IMR-90 (cell line): ENCODE data around the gene BRAF.

Source experiments
- BHLHE40 ChIP-seq: fragments of 150-350 bp; IDR thresholded peaks from 2 replicates; pipeline ENCODE4 v1.6.1; 2016; ENCODE audit warnings: mild to moderate bottlenecking, low read depth, low read length
- CHD1 ChIP-seq: IDR thresholded peaks from 2 replicates; pipeline ENCODE4 v1.6.1; 2012; ENCODE audit warnings: low read depth, low read length, improper control_type of control experiment
- ELK1 ChIP-seq: fragments of 150-350 bp; IDR thresholded peaks from 2 replicates; pipeline ENCODE4 v1.6.1; 2016; ENCODE audit warnings: low read depth, mild to moderate bottlenecking, low read length, moderate library complexity, borderline replicate concordance
- MAFK ChIP-seq: IDR thresholded peaks from 2 replicates; pipeline ENCODE4 v1.6.1; 2012; ENCODE audit warnings: low read depth, low read length, improper control_type of control experiment
- MAZ ChIP-seq: IDR thresholded peaks from 2 replicates; pipeline ENCODE4 v1.6.1; 2012; ENCODE audit warnings: low read depth, mild to moderate bottlenecking, low read length, improper control_type of control experiment, moderate library complexity, borderline replicate concordance
- MXI1 ChIP-seq: IDR thresholded peaks from 2 replicates; pipeline ENCODE4 v1.6.1; 2012; ENCODE audit warnings: low read depth, mild to moderate bottlenecking, low read length, moderate library complexity, borderline replicate concordance
- NFE2L2 ChIP-seq: fragments of 150-350 bp; IDR thresholded peaks from 2 replicates; pipeline ENCODE4 v1.6.1; 2016; ENCODE audit warnings: low read depth, mild to moderate bottlenecking, low read length
- POLR2A ChIP-seq: IDR thresholded peaks from 2 replicates; pipeline ENCODE4 v1.6.1; 2012; ENCODE audit warnings: mild to moderate bottlenecking, low read depth, low read length
- RAD21 ChIP-seq: IDR thresholded peaks from 2 replicates; pipeline ENCODE4 v1.6.1; 2012; ENCODE audit warnings: low read length, improper control_type of control experiment
- RCOR1 ChIP-seq: IDR thresholded peaks from 2 replicates; pipeline ENCODE4 v1.6.1; 2012; ENCODE audit warnings: mild to moderate bottlenecking, low read length, improper control_type of control experiment; ENCODE audit not compliant: insufficient replicate concordance
- SMC3 ChIP-seq: fragments of 150-350 bp; IDR thresholded peaks from 2 replicates; pipeline ENCODE4 v1.6.1; 2016; ENCODE audit warnings: low read depth, mild to moderate bottlenecking, antibody characterized with exemption, low read length, moderate library complexity
- USF2 ChIP-seq: fragments of 150-350 bp; IDR thresholded peaks from 2 replicates; pipeline ENCODE4 v1.6.1; 2017; ENCODE audit warnings: mild to moderate bottlenecking, antibody characterized with exemption, low read length, low read depth
- TF ChIP-seq, protein P1 (sequence below): conservative IDR thresholded peaks from 2 replicates; pipeline ENCODE4 v1.5.1; 2012; ENCODE audit warnings: mild to moderate bottlenecking, low read depth, low read length, improper control_type of control experiment

DNA sequence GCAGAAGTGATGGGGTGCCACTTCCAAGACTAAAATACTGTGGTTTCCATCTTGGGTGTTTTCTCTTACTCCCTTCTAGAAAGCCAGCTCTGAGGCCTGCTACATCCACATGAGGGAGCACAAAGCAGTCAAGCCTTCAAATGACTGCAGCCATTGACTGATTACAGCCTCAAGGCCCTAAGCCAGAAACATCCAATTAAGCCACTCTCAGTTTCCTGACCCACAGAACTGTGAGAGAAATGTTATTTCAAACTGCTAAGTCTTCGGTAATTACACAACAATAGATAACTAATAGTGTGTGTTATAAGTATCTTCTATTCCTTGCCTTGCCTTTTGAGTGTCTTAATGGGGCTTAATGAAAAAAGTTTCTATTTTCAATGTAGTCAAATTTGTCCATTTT, 24.8 kb downstream of the BRAF start:
- no peak for TF ChIP-seq RAD21
- TF ChIP-seq USF2: no peak
- TF ChIP-seq, protein P1, sequence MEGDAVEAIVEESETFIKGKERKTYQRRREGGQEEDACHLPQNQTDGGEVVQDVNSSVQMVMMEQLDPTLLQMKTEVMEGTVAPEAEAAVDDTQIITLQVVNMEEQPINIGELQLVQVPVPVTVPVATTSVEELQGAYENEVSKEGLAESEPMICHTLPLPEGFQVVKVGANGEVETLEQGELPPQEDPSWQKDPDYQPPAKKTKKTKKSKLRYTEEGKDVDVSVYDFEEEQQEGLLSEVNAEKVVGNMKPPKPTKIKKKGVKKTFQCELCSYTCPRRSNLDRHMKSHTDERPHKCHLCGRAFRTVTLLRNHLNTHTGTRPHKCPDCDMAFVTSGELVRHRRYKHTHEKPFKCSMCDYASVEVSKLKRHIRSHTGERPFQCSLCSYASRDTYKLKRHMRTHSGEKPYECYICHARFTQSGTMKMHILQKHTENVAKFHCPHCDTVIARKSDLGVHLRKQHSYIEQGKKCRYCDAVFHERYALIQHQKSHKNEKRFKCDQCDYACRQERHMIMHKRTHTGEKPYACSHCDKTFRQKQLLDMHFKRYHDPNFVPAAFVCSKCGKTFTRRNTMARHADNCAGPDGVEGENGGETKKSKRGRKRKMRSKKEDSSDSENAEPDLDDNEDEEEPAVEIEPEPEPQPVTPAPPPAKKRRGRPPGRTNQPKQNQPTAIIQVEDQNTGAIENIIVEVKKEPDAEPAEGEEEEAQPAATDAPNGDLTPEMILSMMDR: no peak
- no peak for TF ChIP-seq MAZ
- no peak for TF ChIP-seq POLR2A
- TF ChIP-seq ELK1: no peak
- TF ChIP-seq NFE2L2: no peak
- TF ChIP-seq BHLHE40: no peak
- TF ChIP-seq MXI1: no peak
- TF ChIP-seq MAFK: no peak
- TF ChIP-seq CHD1: no peak
- no peak for TF ChIP-seq SMC3
- TF ChIP-seq RCOR1: no peak
